H1 (cell line): ENCODE results near the gene SFRP2. TPM values are rescaled to one million over a fixed set of nuclear protein-coding genes. Genes with fewer than 3 reads are reported as not detected.

Experiments used
- CTCF ChIA-PET: fragments of 300-600 bp; sonication (Branson Sonifier 250); formaldehyde crosslinking; loops from one replicate; lab custom pipeline; 2021; ENCODE audit not compliant: partially characterized antibody; lab: Charles Lee
- POLR2A ChIA-PET: fragments of 300-600 bp; sonication (Branson Sonifier 250); formaldehyde crosslinking; loops from one replicate; lab custom pipeline; 2021; ENCODE audit warnings: inconsistent platforms; ENCODE audit not compliant: partially characterized antibody; lab: Charles Lee
- DNase-seq, 2 experiments: peaks; one replicate each; pipeline versions ENCODE4 v3.0.0 to v3.0.0-alpha.2; 2010 to 2022; ENCODE audit warnings: low spot score in 2 of 2, low read depth in 1 of 2, mixed read lengths in 1 of 2
- FAIRE-seq: peaks from 2 replicates; lab custom pipeline; 2011; peaks lifted over from hg19 to GRCh38; lab: Jason Lieb, UNC
- H2AFZ ChIP-seq: 2 replicates; pipeline ENCODE4 v1.8.1; 2012; ENCODE audit warnings: low read length, inconsistent platforms
- H2AK5ac ChIP-seq: 2 replicates; pipeline ENCODE4 v1.6.1; 2013; ENCODE audit warnings: low read depth, low read length
- H2BK120ac ChIP-seq: replicated peaks from 2 replicates; pipeline ENCODE3; 2013; ENCODE audit warnings: low read depth, low read length, inconsistent platforms
- H2BK12ac ChIP-seq: 2 replicates; pipeline ENCODE4 v1.6.1; 2013; ENCODE audit warnings: low read depth, low read length
- H2BK15ac ChIP-seq: 2 replicates; pipeline ENCODE4 v1.6.1; 2013; ENCODE audit warnings: low read length
- H2BK20ac ChIP-seq: 2 replicates; pipeline ENCODE4 v1.6.1; 2013; ENCODE audit warnings: low read length
- H2BK5ac ChIP-seq: 2 replicates; pipeline ENCODE4 v1.6.1; 2013; ENCODE audit warnings: low read depth, low read length
- H3K14ac ChIP-seq: 2 replicates; pipeline ENCODE4 v1.6.1; 2013; ENCODE audit warnings: inconsistent platforms; ENCODE audit not compliant: insufficient read length
- H3K18ac ChIP-seq: 2 replicates; pipeline ENCODE4 v1.6.1; 2013; ENCODE audit warnings: low read length; ENCODE audit errors: extremely low read depth
- H3K23ac ChIP-seq: 2 replicates; pipeline ENCODE4 v1.6.1; 2013; ENCODE audit warnings: inconsistent platforms; ENCODE audit not compliant: insufficient read length
- H3K23me2 ChIP-seq: 2 replicates; pipeline ENCODE4 v1.6.1; 2013; ENCODE audit warnings: low read depth, low read length
- H3K27ac ChIP-seq: 2 replicates; pipeline ENCODE4 v1.6.1; 2011; ENCODE audit warnings: low read depth, low read length, inconsistent platforms
- H3K27me3 ChIP-seq, 4 experiments: replicated peaks in 1 of 4; 1 replicate in 1 of 4; 2 replicates in 3 of 4; pipeline versions ENCODE4 v1.6.1 to v1.8.1; 2011 to 2013; ENCODE audit warnings: low read length in 3 of 4, mild to moderate bottlenecking in 3 of 4, inconsistent platforms in 2 of 4, mixed read lengths in 2 of 4, moderate library complexity in 1 of 4; ENCODE audit not compliant: control insufficient read depth in 3 of 4, insufficient read depth in 3 of 4; ENCODE audit errors: extremely low read depth in 1 of 4
- H3K36me3 ChIP-seq, 4 experiments: 2 replicates each; pipeline versions ENCODE4 v1.6.1 to v1.8.1; 2011 to 2013; ENCODE audit warnings: mild to moderate bottlenecking in 4 of 4, low read length in 3 of 4, moderate library complexity in 2 of 4, control low read depth in 1 of 4, inconsistent platforms in 1 of 4; ENCODE audit not compliant: insufficient read depth in 4 of 4, control insufficient read depth in 2 of 4
- H3K4ac ChIP-seq: replicated peaks from 2 replicates; pipeline ENCODE3; 2013; ENCODE audit warnings: low read length, low read depth, mixed read lengths, inconsistent platforms; ENCODE audit not compliant: insufficient read length
- H3K4me1 ChIP-seq, 4 experiments: replicated peaks in 1 of 4; 1 replicate in 1 of 4; 2 replicates in 3 of 4; pipeline versions ENCODE4 v1.6.1 to v1.8.1; 2011 to 2013; ENCODE audit warnings: low read length in 3 of 4, inconsistent platforms in 2 of 4, mixed read lengths in 1 of 4; ENCODE audit not compliant: insufficient read depth in 4 of 4, control insufficient read depth in 3 of 4
- H3K4me2 ChIP-seq, 2 experiments: 2 replicates each; pipeline versions ENCODE4 v1.6.1 to v1.8.1; 2011 to 2013; ENCODE audit warnings: low read depth in 2 of 2, low read length in 2 of 2, control low read depth in 1 of 2, inconsistent platforms in 1 of 2, mild to moderate bottlenecking in 1 of 2; ENCODE audit not compliant: insufficient read depth in 1 of 2
- H3K4me3 ChIP-seq, 4 experiments: fragments of 200-600, 300-600 bp in 1 of 4; sonication (generic), shearing (Covaris generic), sonication (Bioruptor Twin) in 1 of 4; 2 replicates each; pipeline versions ENCODE4 v1.5.1 to v1.8.1; 2011 to 2016; ENCODE audit warnings: low read length in 4 of 4, low read depth in 3 of 4, control low read depth in 2 of 4, inconsistent platforms in 2 of 4, mild to moderate bottlenecking in 2 of 4, mixed read lengths in 1 of 4, moderate library complexity in 1 of 4; ENCODE audit not compliant: insufficient read depth in 2 of 4; ENCODE audit errors: extremely low read depth in 1 of 4
- H3K56ac ChIP-seq: replicated peaks from 2 replicates; pipeline ENCODE3; 2013; ENCODE audit warnings: low read depth, mild to moderate bottlenecking, mixed read lengths, low read length, inconsistent platforms; ENCODE audit not compliant: insufficient read length
- H3K79me1 ChIP-seq: 2 replicates; pipeline ENCODE4 v1.6.1; 2013; ENCODE audit warnings: low read depth, low read length, control low read depth
- H3K79me2 ChIP-seq, 2 experiments: 2 replicates each; pipeline versions ENCODE4 v1.6.1 to v1.8.1; 2012 to 2013; ENCODE audit warnings: low read length in 2 of 2, mild to moderate bottlenecking in 2 of 2, inconsistent platforms in 1 of 2; ENCODE audit not compliant: insufficient read depth in 2 of 2, control insufficient read depth in 1 of 2
- H3K9ac ChIP-seq, 4 experiments: replicated peaks in 1 of 4; 1 replicate in 1 of 4; 2 replicates in 3 of 4; pipeline versions ENCODE4 v1.6.1 to v1.8.1; 2011 to 2013; ENCODE audit warnings: low read depth in 3 of 4, low read length in 3 of 4, control low read depth in 2 of 4, mild to moderate bottlenecking in 2 of 4, moderate library complexity in 2 of 4, inconsistent platforms in 1 of 4; ENCODE audit errors: extremely low read depth in 1 of 4
- H3K9me3 ChIP-seq, 2 experiments: 2 replicates each; pipeline versions ENCODE4 v1.6.1 to v1.8.1; 2012 to 2013; ENCODE audit warnings: mild to moderate bottlenecking in 2 of 2, moderate library complexity in 2 of 2, control low read depth in 1 of 2, inconsistent platforms in 1 of 2, low read depth in 1 of 2, low read length in 1 of 2, mixed read lengths in 1 of 2; ENCODE audit not compliant: insufficient read depth in 2 of 2
- H4K20me1 ChIP-seq, 2 experiments: replicated peaks in 1 of 2; 2 replicates each; pipeline versions ENCODE3 to v1.8.1; 2011 to 2013; ENCODE audit warnings: inconsistent platforms in 2 of 2, low read length in 2 of 2, mild to moderate bottlenecking in 1 of 2; ENCODE audit not compliant: insufficient read depth in 2 of 2, control insufficient read depth in 1 of 2
- H4K5ac ChIP-seq: 2 replicates; pipeline ENCODE4 v1.6.1; 2013; ENCODE audit warnings: low read length, low read depth, mixed read lengths, inconsistent platforms; ENCODE audit not compliant: insufficient read length
- H4K8ac ChIP-seq: 2 replicates; pipeline ENCODE4 v1.8.0; 2013; ENCODE audit warnings: mild to moderate bottlenecking, moderate library complexity, low read length, inconsistent platforms; ENCODE audit not compliant: insufficient read depth; ENCODE audit errors: extremely low read depth
- H4K91ac ChIP-seq: replicated peaks from 2 replicates; pipeline ENCODE3; 2013; ENCODE audit warnings: low read length, mixed read lengths, inconsistent platforms; ENCODE audit not compliant: insufficient read length
- CHD1 ChIP-seq: IDR thresholded peaks from 2 replicates; pipeline ENCODE4 v1.6.1; 2012; ENCODE audit warnings: low read depth, low read length, improper control_type of control experiment
- EZH2 ChIP-seq: fragments of 200-600 bp; sonication (generic); IDR thresholded peaks from 2 replicates; pipeline ENCODE4 v1.7.1; 2012; ENCODE audit warnings: low read depth, mild to moderate bottlenecking, moderate library complexity, low read length, inconsistent platforms; ENCODE audit not compliant: severe bottlenecking
- WGBS, 2 experiments: shearing (Covaris generic) in 1 of 2; methylation state at CpG; one replicate each; pipeline versions ENCODE4 v1.1.6 to v1.1.7; 2013 to 2015; ENCODE audit warnings: low lambda C conversion rate in 2 of 2, mixed read lengths in 2 of 2, inconsistent platforms in 1 of 2, low coverage in 1 of 2, missing lambda C conversion rate in 1 of 2; ENCODE audit not compliant: insufficient replicate concordance in 2 of 2, insufficient coverage in 1 of 2, insufficient read length in 1 of 2; ENCODE audit errors: extremely low coverage in 1 of 2, missing lambda C conversion rate in 1 of 2; 5-methylcytosine and 5-hydroxymethylcytosine counted together
- polyA plus RNA-seq, 7 experiments: library from polyadenylated mRNA; depleted of rRNA in 3 of 7; stranded (reverse) in 5 of 7; unstranded in 2 of 7; fragments of >200 nt in 5 of 7; fragments of 200-250 nt in 2 of 7; gene quantifications; 1 replicate in 5 of 7; 2 replicates in 1 of 7; 4 replicates in 1 of 7; pipeline versions ENCODE4 v1.2.1 to v1.2.3, GENCODE V29; 2011 to 2013; ENCODE audit warnings: missing spikeins in 2 of 7, mixed read lengths in 2 of 7
- total RNA-seq: library from RNA; stranded (reverse); fragmentation: NEBNext Ultra II Directional; extraction: Animal tissue kit (Norgen Biotek cat#: 25700); gene quantifications from 2 replicates; pipeline ENCODE4 v1.2.1, GENCODE V29; 2021

Gene SFRP2
- total and polyA plus RNA-seq, 2 of the 8 experiments (the other 6 are each of a cell fraction or from before 2014, with no cell fraction given): 108 to 342 TPM

GRCh38 chr4:153758688-153759406 is 30.0 kb downstream of the SFRP2 start:
- peaks cover 0 to 3% of the 10 kb centered on the region in 2 experiments; a peak in 1 of 4 replicates for H3K79me2 ChIP-seq
- H2BK20ac ChIP-seq: no peak overlapping the region
- peaks cover 11 to 27% (median 19%) of the 10 kb centered on the region in 4 experiments; a peak in 6 of 7 replicates for H3K4me1 ChIP-seq
- CTCF ChIA-PET: interaction anchor here (0.6 to 2.0 kb wide), 8 partner anchors 9 to 124 kb away, joined by 3 to 11 read pairs (median 3); no protein-coding TSS in a partner anchor
- no peak overlapping the region for H3K56ac ChIP-seq
- TF ChIP-seq EZH2 (peak; percentile 14), CHD1 (no peak)
- H3K27me3 ChIP-seq: peaks cover 0 to 4% (median 0%) of the 10 kb centered on the region in 4 experiments; a peak in 5 of 7 replicates
- H4K5ac ChIP-seq: no peak overlapping the region
- H3K9me3 ChIP-seq: 0 out of 4 replicates have a peak, but pooled peaks cover 0 to 4% of the 10 kb centered on the region in 2 experiments
- H2AK5ac ChIP-seq: no peak overlapping the region
- peak overlapping the region; percentile 70 to 87 (median 72) for H3K4me3 ChIP-seq
- peak overlapping the region; percentile 89 to 98 for H3K4me2 ChIP-seq
- POLR2A ChIA-PET: interaction anchor here (0.6 to 2.4 kb wide), 8 partner anchors 9 to 180 kb away, joined by 3 to 10 read pairs (median 4); partner anchors contain the start of gene SFRP2
- peak overlapping the region; percentile 10 to 72 (median 28); a peak in 2 of 7 replicates for H3K9ac ChIP-seq
- H2BK12ac ChIP-seq: peak overlapping the region; percentile 40; the same call in 1 of the 2 replicates
- no peaks in the 10 kb centered on the region for H3K36me3 ChIP-seq
- H3K23me2 ChIP-seq: peaks cover 14% of the 10 kb centered on the region
- H4K8ac ChIP-seq: peak overlapping the region; percentile 9; the same call in 1 of the 2 replicates
- H3K79me1 ChIP-seq: no peaks in the 10 kb centered on the region; the same call in none of the 2 replicates
- H3K14ac ChIP-seq: no peak overlapping the region
- H3K18ac ChIP-seq: peak overlapping the region; percentile 93
- no peak overlapping the region for H3K23ac ChIP-seq
- peak overlapping the region; percentile 60; the same call in 1 of the 2 replicates for H2BK5ac ChIP-seq
- no peak overlapping the region for H3K27ac ChIP-seq
- H4K20me1 ChIP-seq: peaks cover 0 to 8% of the 10 kb centered on the region in 2 experiments
- 0 out of 2 replicates have a peak overlapping the region, but pooled peaks have one; percentile 8 for H2AFZ ChIP-seq
- no peak for DNase-seq
- H2BK15ac ChIP-seq: peak overlapping the region; percentile 90; the same call in 1 of the 2 replicates
- WGBS, 2 experiments: 13% methylated on average over 15 of the region's 15 CpGs; no CpG with 5 or more reads in 1 of the 2 experiments
- no peak overlapping the region for H3K4ac ChIP-seq
- FAIRE-seq: no peak
- H2BK120ac ChIP-seq: no peak overlapping the region
- H4K91ac ChIP-seq: peak overlapping the region; percentile 1
